ENCODE measurements around the gene GALNT1.

The GALNT1 gene

DNA sequence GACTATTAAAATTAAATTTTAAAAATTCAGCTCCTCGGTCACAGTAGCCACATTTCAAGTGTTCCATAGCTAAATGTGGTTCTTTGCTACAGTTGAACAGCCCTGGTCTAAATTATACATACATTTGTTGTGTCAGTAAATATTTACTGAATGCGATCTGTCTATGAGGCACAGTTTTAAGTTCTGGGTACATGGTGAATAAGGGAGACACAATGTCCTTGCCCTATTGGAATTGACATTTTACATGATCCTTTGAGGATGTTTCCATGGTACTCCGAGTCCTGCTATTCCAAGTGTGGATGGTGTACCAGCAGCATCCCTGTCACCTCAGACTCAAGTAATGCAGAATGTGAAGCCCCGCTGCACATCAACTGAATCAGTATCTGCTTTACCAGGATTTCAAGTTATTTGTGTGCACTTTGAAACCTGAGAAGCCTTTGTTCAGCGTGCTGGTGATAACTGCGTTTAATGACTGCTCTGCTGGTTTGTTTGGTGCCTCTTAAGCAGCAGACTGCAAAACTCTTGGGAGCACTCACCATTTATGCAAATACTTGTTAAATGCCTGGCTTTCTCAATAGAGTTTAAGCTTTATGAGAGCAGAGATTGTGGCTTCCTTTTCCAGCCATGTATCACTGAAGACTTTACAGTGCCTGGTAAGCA lies 1.5 kb downstream of the GALNT1 start:
- DNase-seq = no peak

DNA sequence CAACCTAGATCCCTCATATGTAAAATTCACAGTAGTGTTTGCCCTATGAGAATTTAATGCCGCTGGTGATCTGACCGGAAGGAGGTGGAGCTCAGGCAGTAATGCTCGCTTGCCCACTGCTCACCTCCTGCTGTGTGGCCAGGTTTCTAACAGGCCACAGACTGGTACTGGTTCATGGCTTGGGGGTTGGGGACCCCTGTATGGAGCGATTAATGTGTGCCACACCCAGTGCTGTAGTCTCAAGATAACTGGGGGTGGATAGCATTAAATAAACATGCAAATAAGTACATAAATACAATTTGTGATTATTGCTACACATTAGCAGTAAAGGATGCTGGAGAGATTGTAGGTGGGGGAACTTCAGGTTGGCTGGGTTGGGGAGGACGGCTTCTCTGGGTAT lies 3.2 kb downstream of the GALNT1 start:
- no peak for DNase-seq

DNA sequence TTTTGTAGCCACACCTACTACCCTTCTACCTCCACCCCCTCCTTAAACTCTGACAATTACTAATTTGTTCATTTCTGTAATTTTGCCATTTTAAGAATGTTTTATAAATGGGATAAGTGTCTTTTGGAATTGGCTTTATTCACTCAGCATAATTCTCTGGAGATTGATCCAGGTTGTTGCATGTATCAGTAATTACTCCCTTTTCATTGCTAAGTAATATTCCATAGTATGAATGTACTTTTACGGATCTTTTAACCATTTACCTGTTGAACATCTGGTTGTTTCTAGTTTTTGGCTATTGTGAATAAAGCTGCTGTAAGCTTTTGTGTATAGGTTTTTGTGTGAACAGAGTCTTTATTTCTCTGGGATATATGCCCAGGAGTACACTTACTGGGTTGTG lies 4.1 kb downstream of the GALNT1 start:
- DNase-seq = no peak

DNA sequence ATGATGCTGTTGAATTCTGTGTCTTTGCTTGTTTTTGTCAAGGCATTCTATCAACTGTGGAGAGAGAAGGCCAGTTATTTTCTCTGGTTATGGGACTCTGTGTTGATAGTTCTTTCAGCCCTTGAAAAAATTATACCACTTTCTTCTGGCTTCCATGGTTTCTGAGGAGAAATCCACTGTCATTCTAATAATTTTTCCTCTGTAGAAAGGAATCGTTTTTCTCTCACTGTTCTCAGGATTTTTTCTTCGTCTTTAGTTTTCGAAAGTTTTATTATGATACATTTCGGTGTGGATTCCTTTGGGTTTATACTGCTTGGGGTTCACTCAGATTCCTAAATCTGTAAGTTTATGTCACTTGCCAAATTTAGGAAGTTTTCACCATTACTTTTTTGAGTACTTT lies 6.6 kb downstream of the GALNT1 start:
- DNase-seq = no peak

DNA sequence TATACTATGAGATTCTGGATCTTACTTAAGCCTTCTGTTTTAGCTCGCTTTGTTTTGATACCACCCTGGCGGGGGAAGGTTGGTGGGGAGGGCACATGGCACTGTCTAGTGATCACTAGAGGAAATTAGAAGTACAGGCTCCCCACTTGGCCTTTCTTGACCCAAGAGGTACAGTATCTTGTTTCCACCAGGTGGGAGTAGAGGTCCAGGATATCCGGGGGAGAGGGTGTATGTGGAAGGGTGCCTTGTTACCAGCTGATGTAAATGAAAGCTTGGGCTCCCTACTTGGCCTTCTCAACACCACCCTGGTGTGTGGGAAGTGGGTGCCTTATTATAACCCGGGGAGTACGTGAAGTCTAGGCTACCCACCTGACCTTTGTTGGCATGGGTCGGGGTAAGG lies 7.5 kb downstream of the GALNT1 start:
- DNase-seq = no peak

DNA sequence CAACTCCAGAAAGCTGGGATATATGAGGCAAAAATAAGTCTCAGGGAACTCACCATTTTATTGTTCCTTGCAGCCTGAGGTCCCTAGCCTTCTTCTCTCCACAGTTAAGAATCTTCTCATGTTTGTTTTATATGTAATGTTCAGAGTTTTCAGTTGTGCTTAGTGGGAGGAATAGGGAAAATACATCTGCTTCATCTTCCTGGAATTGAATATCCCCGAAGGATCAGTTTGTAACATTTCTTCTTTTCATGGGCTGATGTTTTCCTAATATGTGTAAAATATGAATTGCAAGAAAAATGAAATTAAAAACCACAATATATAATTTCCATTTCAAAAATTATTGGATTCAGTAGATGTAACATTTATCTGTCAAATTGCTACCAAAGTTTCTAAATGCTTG lies 8.0 kb downstream of the GALNT1 start:
- no peak for DNase-seq

DNA sequence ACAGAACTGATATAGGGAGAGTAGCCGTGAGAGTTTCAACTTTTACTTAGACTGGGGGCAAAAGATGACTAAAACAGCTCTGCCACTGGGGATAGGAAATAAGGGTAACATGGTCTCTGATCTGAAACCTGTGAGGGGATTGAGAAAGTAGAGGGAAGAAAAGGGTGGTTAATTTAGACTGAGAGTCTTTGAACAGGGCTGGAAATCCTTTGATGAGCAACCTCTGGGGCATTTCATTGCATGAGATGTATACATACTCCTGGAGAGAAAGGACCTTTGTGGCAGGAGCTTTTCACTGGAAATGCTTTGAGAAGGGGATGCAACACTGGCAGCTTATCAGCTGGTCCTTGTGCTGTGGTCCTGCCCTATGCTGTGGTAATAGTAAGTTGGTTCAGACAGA lies 9.4 kb downstream of the GALNT1 start:
- DNase-seq = no peak

DNA sequence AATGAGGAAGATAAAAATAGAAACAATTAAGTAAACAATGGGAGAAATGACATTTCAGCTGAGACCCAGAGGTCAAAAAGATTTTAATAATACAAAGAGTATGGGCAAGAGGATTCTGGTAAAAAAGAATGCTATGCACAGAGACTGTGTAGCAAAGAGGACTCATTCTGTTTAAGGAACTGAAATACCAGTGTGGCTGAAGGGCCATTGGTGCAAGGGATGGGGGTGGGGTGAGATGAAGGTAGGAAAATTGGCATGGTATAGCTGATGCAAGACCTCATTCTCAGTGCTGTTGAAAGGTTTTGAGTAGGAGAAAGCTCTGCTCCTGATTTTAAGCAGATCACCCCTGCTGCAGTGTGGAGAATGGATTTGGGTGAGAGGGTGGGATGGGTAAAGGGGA lies 10.8 kb downstream of the GALNT1 start:
- DNase-seq = no peak

DNA sequence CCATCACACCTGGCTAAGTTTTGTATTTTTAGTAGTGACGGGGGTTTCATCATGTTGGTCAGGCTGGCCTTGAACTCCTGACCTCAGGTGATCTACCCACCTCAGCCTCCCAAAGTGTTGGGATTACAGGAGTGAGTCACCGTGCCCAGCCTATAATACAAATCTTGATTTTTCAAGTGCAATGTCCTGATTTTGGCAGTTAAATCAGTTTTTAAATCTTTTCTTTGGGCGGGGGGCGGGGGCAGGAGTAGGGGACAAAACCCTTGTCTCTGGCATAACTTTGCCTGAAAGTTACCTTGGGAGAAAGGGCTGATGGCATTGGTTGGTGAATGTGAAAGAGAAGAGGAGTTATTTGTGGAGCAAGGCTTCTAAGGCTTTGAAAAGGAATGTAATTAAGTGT lies 12.3 kb downstream of the GALNT1 start:
- no peak for DNase-seq

DNA sequence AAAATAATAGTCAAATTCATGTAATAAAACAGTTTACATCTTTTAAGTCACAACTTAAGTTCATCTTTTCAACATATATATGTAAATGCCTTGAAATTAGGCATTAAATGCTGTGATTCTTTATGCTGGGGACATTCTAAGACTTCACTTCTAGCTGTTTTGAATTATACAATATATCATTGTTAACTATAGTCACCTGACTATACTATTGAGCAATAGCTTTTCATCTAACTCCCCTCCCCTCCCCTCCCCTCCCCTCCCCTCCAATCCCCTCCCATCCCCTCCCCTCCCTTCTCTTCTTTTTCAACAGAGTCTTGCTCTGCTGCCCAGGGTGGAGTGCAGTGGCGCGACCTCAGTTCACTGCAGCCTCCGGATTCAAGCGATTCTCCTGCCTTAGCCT lies 16.2 kb downstream of the GALNT1 start:
- no peak for DNase-seq

DNA sequence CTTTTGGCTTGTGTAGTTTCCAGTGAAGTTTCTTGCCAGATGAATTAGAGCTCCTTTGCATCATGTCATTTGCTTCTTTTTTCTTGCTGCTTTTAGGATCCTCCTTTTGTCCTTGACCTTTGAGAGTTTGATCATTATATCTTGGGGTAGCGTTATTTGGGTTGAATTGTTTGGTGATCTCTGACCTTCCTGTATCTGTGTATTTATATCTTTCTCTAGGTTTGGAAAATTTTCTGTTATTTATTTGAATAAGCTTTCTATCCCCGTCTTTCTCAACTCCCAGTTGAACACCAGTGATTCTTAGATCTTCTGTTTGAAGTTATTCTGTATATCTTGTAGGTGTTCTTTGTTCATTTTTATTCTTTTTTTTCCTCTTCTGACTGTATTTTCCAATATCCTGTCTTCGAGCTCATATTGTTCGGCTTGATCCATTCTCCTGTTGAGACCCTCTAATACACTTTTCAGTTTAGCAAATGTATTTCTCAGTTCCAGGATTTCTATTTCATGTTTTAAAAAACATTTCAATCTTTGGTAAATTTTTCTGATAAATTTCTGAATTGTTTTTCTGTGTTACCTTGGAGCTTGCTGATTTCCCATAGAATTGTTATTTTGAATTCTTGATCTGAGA lies 20.8 kb downstream of the GALNT1 start:
- DNase-seq = no peak

DNA sequence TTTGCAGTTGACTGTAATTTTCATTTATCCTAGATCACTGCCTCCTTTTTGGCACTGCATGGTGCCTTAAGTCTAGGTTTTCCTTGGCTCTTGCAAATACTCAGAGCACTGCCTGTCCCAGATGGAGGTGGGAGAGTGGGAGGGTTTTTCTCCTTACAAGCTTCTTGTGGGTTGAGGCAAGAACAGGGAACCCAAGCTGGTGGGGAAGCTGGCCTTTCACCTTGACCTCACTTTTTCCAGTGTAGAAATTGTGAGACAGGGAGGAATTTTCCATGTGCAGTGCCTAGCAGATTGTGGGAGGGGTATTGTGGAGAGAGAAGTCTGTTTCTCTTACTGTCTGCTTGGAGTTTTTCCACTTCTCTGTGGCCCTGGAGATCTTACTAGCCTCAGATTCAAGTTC lies 21.5 kb downstream of the GALNT1 start:
- no peak for DNase-seq

DNA sequence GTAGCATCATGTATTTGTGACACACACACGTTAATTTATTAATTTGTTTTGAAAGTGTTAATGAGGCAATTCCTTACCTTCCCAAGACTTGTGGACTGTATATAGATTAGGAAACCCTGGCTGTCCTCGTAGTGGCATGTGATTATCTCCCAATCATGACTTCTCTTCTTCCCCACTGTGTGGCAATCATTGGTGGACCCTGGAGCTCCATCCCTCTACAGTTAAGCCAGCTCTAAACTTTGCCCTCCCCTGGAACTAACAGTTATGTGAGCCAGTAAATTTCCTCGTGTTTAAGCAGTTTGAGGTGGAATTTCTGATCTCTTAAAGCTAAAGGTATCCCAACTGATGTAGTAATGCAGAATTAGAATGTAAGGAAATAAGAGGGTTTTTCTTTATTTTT lies 22.0 kb downstream of the GALNT1 start:
- DNase-seq = no peak

DNA sequence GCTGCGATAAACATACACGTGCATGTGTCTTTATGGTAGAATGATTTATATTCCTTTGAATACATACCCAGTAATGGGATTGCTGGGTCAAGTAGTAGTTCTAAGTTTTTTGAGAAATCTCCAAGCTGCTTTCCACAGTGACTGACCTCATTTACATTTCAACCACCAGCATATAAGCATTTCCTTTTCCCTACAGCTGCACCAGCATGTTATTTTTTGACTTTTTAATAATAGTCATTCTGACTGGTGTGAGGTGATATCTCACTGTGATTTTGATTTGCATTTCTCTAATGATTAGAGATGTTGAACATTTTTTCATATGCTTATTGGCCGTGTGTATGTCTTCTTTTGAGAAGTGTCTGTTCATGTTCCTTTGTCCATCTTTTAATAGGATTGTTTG lies 22.8 kb downstream of the GALNT1 start:
- no peak for DNase-seq

DNA sequence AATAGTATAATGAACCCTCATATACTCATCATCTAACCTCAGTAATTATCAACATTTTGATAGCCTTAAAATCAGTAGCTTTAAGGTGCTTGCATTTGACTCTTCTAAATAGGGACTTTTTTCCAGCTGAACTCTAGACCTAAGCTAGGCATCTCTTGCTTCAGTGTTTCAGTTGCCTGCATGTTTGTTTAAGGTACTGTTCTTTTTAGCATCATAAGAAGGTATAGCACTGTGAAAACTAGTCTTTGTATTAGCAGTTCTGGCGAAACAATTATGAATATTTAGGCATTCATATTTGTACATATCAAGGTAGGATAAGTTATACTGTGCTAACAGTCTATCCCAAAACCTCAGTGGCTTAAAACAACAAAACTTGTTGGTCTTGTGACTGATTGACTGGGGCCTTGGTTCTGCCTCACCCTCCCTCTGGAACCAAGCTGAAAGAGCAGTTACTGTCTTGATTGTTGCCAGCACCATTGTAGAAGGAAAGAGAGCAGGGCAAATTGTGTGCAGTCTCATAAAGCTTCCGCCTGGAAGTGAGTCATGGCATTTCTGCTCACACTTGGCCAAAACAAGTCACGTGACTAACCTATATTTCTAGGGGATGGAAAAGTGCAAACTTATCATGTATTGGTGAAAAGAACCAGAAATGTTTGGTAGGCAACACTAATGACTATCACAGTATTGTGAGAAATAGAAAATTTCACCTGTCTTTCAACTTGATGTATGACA lies 24.3 kb downstream of the GALNT1 start:
- DNase-seq = no peak

DNA sequence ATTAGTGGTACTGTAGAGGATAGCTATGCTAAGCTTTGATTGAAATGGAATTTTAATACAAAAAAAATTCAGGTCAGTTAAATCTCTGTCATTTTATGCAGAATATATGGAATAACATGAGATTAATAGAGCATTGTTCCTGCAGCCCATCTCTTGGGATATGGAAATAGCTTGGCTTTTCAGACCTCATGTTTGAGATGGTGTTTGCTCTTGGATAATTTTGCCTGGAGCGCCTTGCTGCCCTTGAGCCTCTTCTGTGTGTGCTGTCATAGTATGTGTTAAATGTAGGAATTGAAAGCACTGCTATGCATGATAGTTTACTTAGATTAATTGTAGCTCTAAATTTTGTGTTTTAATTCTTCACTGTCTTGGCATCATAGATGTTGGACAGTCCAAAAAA lies 27.7 kb downstream of the GALNT1 start:
- no peak for DNase-seq

DNA sequence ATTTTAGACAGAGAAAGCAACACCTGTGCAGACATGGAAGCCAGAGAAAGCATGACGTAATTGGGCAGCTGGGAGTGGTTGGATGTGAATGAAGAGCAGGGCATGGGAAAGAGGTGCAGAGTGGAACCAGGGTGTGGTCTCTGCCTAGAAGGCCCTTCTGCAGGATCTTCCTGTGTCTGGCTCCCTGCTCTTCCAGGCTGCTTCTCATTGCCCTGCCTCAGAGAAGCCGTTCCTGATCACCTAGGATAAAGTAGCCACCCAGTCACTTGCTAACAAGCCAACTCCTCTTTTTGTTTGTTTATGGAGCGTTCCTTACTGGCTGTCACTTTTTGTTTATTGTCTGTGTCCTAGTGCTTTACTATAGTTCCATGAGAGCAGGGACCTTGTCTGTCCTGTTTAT lies 28.5 kb downstream of the GALNT1 start:
- no peak for DNase-seq

DNA sequence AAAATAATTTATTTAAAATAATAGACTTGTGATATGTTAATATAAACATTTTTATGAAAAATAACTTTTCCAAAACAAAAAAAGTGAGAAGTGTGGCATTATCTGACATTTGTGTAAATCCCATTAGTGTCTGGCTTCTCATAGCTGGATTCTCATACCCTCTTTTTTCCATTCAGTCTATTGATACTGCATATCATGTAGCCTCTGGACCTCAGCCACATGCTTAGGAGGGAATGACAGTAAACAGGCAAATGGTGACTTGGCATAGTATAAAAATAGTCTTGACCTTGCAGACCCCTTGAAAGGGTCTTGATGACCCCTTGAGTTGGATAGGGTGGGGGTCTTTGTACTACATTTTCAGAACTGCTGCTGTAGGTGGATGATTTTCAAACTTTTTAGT lies 29.2 kb downstream of the GALNT1 start:
- no peak for DNase-seq

DNA sequence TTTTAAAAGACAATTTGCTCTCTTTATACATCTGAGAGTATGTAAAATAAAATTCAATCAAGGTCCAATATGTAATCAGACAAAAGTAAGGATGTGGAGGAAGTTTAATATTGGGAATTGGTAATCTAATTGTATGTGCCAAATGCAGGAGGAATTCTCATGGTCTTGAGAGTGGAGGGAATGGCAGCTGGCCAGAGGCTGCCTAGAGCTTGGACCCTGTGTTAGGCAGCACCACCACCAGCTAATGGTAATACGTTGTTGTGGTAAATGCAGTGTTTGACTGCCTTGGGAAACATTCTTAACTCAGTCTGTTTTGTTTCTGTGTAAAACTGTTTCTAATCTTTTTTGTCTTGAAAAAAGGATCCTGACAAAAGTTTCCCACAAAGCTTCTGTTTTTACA lies 30.0 kb downstream of the GALNT1 start:
- DNase-seq = no peak

DNA sequence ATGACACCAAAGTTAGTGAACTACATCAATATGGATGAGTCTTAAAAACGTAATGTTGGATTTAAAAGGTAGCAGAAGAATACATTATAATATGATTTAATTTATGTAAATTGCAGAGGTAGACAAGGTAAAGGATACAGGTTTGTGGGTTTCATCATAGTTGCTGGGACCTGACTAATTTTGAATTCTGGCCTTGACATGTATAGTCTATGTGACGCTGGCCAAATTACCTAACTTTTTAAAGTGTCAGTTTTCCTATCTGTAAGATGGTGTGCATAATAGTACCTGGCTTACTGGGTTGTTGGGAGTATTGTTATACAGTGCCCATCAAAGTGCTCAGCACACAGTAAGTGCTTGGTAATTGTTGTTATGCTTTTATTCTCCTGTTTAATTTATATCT lies 34.5 kb downstream of the GALNT1 start:
- DNase-seq = no peak

DNA sequence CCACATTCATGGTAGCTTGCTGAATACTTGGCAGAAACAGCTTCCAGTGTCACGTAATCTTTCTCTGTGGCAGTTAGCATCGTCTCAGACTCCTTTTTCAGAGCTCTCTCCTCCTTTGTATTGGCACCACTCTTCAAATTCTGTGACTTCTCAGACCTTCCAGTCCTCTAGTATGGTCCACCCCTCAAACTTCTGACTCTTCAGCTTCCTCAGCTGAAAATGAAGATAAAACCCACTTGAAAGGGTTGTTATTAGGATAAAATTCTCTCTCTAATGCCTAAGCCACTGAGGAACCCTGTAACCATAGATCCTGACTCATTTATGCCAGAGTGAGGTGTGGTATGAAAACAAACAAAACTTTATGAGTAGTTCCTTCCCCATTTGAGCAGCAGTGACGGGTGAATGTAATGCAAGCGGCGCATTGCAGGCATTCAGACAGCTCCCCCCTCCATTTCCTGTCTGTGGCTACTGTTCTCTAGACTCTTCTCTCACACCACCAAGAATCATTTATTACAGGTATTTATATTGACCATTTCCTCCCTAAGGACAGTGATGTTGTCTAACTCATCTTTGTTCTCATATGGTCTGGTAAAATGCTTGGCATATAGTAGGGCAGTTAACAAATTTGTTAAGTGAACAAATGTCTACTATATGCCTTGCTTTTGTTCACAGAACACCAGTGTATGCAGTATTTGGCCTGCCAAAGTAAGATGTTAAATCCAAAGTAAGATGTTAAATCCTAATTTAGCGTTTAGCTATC lies 35.3 kb downstream of the GALNT1 start:
- DNase-seq = peak; percentile 56

DNA sequence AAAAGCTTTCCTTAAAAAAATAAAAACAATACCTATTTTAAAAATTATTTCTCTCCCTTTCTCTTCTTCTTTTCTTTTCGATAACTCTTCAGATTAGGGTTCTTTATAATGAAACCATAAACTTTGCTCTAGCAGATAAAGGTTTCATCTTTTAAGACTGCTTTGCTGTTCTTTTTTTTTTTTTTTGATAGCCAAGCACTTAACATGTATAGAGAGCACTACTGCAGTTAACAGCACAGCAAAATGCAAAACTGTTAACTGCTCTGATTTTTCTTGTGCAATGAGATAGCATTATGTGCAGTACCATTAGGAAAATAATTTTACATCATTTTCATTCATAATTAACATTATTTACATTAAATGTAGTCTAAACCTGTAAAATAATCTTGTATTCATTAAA lies 36.3 kb downstream of the GALNT1 start:
- no peak for DNase-seq

DNA sequence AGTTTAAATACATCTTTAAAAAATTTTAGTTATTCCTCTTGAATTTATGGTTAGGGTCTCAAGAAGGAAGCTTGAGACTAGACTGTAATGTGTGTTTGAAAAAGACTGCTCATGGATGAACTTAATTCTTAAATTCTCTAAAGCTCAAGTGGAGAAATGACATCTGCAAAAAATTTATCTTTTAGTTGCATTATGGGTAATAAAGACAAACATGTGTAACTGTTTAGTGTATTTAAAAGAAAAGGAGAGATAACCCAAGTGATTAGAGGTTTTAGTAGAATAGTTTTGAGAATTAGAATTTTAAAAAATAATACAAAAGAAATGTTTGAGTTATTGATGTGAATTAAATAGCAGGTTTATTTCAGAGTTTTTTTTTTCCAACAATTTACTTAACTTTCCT lies 36.7 kb downstream of the GALNT1 start:
- no peak for DNase-seq

DNA sequence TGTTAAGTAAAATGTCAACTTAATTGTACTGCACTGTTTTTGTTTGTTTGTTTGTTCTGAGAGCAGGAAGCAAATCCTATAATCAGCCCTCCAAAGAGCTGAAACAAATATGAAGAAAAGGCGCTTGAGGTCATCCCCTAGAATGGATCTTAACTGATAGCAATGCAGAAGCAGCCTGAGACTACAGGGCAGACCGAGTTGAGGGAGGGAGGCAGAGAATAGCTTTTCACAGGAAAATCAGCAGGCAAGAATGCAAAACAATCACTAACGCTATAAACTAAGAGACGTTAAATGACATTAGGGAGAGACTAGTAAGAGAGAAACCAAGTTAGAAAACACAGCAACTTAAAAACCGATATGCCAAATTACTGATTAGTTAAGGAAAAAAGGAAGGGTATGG lies 37.2 kb downstream of the GALNT1 start:
- DNase-seq = no peak
